Daoy (cell line): Measurements from ENCODE around the gene SYNE2. TPM values are rescaled to one million over a fixed set of nuclear protein-coding genes. Genes with fewer than 3 reads are reported as not detected.

Experiments
- DNase-seq: peaks from one replicate; pipeline ENCODE4 v3.0.0-alpha.2; 2015; ENCODE audit warnings: low read depth
- total RNA-seq: library from RNA; depleted of rRNA; stranded (reverse); fragments of >200 nt; shearing (Covaris generic); gene quantifications from 2 replicates; pipeline ENCODE4 v1.2.3, GENCODE V29; 2014

The SYNE2 gene
- total RNA-seq, 1 experiment from 2014 or later, result 24.1 TPM

DNA sequence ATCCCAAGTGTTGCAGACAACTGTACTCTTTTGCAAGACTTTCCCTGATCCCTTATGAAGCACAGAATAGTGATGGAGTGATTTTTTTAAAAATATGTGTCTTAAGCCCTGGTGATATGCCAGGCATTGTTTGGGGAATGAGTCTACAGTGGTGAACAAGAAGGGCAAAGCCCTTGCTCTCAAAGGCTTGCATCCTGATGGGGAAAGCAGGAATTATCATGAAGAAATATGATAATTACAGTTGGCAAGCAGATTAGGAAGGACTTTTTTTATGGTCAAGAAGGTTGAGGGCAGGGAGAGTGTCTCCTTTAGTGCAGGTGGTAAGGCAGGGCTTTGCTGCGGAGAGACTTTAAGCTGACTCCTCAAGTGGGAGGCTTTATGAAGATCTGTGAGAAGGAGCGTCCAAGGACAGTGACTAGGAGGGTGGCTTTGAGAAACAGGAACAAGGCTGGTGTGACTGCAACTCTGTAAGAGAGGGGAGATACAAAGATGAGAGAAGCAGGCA is 100.2 kb downstream of the SYNE2 start:
- no peak for DNase-seq

DNA sequence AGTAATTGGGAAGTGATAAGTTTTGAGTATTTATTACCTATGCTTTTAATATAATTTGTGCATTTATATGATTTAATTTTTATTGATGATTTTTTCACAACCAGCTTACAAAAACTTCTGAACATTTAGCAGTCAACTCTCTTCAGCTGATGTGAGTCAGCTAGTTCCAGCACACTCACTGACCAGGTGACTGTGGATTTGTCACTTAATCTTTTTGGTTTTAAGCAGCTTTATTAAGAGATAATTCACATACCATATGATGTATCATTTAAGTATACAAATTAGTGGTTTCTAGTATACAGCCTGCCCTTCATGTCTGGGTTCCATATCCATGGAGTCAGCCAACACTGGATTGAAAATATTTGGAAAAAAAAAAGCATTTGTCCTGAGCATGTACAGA is 103.5 kb downstream of the SYNE2 start:
- no peak for DNase-seq

DNA sequence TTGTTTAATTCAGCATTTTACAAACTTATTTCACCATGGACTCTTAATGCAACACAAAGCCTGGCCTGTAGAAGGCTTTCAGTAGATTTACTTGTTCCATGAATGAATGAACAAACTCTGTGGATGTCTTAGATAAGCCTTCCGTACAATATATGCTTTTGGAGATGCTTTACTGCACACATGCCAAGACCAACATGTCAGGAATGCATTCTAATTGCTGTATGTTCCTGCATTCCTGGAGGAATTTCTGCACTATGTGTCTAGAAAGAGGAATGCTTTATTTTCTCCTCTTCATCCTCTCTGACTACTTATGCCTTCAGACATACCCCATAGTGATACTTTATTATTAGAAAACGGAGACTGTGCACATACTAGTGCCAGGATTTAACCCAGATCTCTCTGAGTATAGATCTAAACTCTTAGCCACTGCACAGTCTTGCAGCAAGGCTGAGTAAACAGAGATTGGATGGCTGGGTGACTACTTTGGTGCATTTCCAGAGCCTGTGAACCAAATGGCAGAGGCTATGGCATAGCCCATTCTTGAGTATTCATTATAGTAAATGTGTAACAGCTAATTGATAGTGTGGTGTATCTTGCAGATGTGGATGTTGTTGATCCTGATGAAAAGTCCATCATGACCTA is 108.2 kb downstream of the SYNE2 start:
- DNase-seq, result no peak

DNA sequence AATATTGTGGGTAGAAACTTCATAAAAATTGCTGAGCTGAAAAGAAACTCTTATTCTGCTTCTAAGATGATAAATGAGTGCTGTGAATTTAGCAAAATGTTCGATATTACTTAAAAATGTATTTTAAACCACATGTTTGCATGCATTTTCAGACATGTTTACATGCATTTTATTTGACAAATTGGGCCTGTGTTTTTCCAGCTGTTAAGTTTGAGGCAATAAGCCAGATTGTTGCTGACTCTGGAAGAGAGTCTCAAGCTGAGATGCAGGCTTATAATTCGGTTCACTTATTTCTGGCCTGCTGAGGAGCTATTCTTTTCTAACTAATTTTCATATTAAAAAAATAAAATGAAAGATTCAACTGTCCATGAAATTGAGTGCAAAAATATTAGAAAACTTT is 110.1 kb downstream of the SYNE2 start:
- DNase-seq, result no peak

DNA sequence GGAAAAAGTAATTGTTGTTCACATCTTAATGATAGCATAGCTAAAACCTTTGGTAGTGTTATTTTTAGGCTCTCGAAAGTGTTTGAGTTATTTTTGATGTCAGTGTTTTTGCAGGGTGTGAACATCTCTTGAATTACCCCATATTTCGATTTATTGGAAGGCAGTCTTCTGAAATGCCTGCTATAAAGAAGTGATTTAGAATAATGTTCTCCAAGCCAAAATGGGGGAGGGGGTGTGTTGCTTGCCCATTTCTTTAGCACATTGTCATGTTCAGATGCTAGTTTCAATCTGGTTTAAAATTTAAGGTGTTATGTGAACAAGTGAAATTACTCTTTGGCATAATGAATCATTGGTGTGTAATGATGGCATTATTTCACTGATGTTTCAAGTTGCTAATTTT is 110.6 kb downstream of the SYNE2 start:
- DNase-seq, result no peak

DNA sequence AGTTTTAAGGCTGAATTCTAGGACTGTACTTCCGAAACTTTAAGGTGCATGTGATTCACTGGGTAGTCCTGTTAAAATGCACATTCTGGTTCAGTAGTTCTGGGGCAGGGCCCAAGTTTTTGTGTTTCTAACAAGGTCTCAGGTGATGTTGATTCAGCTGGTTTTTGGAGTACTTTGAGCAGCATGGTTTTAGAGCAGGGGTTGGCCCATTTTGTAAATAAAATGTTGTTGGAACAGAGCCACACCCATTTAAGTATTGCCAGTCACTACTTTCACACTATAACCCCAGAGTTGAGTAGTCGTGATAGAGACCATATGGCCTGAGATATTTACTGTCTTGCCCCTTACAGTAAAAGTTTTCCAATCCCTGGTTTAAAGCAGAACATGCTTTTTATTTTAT is 111.3 kb downstream of the SYNE2 start:
- no peak for DNase-seq

DNA sequence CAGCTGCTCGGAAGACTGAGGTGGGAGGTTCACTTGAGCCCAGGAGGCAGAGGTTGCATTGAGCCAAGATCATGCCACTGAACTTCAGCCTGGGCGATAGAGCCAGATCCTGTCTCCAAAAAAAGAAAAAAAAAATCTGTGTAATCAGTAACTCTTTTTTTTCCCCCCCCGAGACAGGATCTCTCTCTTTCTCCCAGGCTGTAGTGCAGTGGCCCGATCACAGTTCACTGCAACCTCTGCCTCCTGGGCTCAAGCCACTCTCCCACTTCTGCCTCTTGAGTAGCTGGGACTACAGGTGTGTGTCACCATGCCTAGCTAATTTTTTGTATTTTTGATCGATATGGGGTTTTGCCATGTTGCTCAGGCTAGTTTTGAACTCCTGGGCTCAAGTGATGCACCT is 113.6 kb downstream of the SYNE2 start:
- DNase-seq, result no peak

DNA sequence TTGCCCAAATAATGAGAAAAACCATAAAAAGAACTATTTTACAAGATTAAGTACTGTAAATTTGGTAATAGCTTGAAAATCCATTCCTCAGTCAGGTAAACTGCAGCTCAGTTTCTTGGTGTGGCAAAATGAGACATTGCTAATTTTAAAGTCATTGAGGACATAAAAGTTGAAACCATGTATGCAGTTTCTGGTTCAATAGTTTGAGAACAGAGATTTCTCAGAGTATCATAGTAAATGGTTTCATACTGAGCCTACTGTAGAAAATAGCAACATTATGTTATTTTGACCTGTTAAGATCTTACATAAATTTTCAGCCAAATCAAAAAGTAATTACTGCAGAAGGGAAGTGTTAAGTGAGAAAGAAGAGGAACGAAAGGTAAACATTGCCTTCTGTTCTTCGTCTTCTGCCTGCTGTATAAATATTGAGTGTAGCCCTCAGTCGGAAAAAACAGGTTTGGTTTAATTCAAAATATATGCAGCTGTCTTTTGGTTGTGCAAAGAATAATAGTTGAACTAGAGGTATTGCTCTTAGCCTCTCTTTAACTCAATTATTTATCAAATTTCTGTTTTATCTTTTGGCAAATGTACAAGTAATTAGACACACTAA is 119.6 kb downstream of the SYNE2 start:
- no peak for DNase-seq

DNA sequence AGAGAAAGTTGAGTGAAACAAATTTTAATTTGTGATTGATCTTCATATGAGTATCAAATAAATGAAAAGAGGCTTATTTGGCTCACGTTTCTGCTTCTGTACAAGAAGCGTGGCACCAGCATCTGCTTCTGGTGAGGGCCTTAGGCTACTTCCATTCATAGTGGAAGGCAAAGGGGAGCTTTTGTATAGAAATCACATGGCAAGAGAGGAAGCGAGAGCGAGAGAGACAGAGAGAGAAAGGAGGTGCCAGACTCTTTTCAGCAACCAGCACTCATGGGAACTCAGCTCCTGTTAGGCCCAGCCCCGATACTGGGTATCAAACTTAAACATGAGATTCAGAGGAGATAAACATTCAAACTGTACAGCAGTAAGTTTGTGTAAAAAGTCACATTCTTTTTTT is 121.4 kb downstream of the SYNE2 start:
- DNase-seq, result no peak

DNA sequence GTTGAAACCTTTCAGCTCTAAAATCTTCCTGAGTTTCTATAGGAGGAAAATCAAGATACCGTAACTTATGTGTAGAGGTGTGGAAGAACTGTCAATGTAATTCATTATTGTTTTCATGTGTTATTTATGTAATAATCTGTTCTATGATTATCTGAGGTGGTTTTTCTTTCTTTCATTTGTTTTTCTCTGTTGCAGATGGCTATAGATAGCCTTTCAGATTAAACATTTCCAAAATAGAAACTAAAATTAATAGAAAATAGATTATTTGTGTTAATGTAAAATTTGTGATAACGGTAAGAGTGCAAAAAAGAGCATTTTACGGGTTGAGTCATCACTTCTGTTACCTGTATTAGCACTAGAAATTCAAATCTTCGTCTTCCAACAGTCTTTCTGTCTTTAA is 128.8 kb downstream of the SYNE2 start:
- no peak for DNase-seq

DNA sequence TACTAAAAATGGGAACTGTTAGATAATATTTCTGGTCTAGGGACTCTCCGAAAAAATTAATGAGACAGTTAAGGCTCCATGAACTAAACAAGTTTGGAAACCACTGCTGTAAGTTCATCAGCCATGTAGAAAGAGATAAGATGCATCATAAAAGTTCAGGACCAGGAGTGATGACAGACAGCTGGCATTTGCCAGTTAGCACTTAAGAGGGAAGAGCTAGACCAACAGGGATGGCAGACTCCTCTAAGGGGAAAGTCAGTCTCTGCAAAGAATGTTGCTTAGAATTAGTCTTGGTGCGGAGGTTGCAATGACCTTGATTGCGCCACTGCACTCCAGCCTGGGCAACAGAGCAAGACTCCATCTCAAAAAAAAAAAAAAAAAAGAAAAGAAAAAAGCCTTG is 129.4 kb downstream of the SYNE2 start:
- no peak for DNase-seq

DNA sequence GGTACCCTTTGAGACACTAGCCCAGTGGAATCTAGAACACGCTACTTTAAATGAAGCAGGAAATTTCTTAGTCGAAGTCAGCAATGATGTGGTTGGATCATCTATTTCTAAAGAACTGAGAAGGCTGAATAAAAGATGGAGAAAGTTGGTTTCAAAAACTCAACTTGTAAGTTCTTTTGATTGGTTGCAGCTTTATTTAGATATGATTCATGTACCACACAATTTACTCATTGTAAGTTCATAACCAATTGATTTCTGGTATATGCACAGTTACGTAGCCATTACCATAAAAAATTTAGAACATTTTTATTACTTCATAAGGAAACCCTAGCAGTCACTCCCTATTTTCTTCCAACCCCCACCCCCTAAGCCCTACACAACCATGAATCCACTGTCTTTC is 129.8 kb downstream of the SYNE2 start:
- no peak for DNase-seq

DNA sequence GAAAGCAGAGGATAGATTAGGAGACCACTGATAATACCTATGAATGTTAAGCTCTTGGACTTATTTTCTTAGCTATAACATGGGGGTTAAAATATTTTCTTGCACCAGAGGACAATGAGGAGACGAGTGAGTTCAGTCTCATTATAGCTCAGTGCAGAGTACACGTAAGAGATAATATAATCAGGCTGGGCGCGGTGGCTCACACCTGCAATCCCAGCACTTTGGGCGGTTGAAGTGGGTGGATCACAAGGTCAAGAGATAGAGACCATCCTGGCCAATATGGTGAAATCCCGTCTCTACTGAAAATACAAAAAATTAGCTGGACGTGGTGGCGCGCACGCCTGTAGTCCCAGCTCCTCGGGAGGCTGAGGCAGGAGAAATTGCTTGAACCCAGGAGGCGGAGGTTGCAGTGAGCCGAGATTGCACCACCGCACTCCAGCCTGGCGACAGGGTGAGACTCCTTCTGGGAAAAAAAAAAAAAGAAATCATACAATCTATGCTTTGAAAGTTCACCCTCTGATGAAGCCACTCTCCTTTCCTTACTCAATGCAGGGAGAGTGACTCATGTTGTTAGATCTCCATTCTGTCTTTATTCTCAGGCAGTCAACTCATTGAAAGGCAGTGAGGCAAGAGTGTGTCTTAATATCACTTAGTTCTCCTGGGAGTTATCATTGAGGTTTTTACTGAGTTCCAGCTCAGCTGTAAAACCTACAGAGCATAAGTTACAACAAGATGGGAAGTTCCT is 134.2 kb downstream of the SYNE2 start:
- DNase-seq, result peak; percentile 5

DNA sequence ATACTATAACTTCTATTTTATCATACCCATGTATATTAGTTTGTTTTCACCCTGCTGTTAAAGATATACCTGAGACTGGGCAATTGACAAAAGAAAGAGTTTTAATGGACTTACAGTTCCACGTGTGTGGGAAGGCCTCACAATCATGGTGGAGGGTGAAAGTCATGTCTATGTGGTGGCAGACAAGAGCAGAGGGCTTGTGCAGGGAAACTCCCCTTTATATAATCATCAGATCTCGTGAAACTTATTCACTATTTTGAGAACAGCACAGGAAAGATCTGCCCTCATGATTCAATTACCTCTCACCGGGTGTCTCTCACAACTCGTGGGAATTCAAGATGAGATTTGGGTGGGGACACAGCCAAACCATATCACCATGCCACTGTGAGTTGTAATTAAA is 135.8 kb downstream of the SYNE2 start:
- DNase-seq, result no peak

DNA sequence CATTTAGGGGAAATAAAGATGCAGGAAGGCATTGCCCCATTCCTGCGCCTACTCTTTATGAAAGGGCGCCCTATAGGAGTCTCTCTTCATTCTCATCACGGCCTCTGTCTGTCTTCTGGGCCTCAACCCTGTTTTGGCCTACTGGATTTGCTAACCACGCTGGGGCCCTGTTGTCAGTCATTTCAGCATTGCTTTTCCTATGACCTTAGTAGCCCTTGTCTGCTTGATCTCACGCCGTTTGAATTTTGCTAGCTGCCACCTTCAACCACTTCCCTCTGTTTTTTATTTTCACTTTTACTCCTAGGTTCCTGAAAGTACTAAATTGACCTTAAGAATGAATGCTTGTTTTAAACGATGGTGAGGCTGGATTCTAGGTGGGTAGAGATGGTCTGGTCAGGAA is 139.0 kb downstream of the SYNE2 start:
- no peak for DNase-seq

DNA sequence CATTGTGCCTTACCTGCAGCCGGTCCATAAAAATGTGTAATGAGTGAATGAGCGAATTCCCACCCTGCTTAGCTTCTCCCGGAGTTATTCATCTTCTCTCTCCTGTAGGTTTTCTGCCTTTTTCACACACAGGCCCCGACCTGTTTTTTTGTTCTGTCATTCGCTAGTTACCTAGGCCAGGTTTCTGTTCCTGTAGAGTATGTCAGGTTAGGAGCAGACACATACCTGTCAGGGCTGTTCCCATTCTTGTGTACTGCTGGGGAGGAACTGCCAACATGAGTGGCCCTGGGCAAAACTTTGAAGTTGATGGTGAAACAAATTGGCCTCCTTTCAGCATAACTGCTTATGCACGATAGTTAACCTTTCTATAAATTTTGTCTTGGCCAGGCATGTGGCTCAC is 140.1 kb downstream of the SYNE2 start:
- DNase-seq, result no peak

DNA sequence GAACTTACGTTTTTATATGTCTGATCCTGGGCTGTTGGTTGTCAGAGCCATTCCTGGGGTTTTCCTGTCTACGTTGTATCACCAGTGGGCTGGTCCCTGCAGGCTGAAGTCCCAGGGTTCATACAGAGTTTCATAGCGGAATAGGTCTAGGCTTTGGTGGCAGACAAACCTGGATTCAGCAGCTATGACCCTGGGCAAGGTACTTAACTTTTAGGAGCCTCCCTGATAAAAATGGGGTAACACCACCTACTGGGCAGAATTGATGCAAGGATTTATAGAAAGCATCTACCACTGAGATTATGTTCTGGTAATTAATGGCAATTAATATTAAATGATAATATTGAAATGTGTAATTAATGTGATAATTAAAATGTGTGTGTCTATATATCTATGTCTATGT is 141.2 kb downstream of the SYNE2 start:
- no peak for DNase-seq

DNA sequence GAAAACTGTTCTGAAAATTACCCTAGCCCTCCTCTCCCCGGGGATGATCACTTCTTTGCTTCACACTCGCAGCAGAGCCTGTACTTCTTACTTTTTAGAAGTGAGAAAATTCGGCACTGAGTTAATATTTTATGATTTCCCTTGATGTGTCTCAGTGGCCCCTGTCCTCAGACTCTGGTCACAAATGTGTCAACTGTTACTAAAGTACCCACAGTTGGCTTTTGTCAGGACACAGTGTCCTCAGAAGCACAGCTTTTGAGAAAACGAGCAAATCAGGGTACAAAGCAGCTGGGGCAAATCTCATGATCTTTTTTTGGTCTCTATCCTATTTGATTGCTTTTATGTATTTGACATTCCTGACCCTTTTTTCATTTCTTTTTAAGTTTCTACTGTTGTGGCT is 142.5 kb downstream of the SYNE2 start:
- DNase-seq, result no peak

DNA sequence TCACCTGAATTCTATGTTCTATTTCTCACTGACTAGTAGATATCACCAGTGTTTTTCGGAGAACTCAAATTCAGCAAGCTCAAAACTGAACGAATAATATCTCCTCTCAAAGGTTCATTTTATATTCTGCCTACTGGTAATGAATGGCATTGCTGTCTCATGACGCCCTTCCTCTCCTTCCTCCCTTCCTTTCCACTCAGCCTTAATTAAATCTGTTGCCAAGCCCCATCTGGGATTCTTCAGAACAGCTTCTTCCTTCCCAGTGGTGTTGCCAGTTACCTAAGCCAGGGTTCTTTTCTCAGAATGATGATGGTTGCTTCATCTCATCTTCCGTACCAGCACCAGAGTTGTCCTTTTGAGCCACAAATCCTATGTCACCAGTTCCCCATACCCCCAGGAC is 143.2 kb downstream of the SYNE2 start:
- DNase-seq, result no peak

DNA sequence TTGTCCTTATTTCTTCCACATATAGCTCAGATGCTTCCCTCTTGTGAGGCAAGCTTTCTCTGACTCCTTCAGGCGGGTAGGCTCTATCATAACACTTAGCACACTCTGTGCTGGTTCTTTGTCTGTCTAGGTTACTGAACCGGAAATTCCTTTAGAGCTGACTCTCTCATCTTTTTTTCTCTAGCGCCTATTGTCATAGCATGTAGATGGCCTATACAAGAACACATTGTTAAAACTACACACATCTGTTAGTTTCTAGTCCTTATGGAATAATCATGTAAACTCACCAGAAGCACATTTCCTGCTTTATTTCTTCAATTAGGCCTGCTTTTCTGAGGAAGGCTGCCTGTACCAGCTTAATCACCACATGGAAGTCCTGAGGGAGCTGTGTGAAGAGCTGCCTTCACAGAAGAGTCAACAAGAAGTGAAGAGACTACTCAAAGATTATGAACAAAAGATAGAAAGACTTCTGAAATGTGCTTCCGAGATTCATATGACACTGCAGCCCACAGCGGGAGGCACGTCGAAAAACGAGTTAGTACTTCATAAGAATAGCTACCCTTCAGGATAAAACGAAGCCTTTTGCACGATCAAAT is 143.9 kb downstream of the SYNE2 start:
- DNase-seq, result no peak

DNA sequence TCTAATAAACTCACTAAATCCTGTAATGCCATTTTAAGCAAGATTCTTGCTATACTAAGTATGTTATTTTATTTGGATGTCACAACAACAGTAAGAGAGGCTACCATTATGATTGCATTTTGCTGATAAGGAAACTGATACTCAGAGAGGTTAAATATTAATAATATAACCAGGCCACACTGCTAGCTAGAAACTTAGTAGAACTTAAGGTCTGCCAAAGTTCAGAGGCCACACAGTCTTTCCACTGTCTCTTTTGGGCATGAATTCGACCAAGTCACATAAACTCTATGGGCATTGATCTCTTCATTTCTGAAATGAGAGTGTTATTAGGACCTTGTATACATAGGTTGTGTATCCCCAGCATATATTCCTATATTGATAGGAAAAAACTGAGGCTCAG is 147.9 kb downstream of the SYNE2 start:
- no peak for DNase-seq

DNA sequence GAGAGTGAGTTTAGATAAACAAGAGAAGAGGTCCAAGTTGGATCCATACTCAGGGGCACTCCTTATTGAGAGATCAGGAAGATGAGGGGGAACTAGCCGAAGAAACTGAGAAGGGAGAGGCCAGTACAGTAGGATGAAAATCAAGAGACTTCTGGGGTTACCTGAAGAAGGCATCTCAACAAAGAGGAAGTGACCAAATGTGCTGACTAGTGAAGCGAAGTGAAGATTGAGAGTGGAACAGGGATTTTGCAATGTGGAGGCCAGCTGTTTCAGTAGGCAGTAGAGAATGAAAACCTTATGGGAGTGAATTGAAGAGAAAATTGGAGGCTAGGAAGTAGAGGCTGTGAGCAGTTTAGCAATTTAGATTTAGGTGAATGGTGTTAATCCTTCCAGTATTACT is 153.0 kb downstream of the SYNE2 start:
- DNase-seq, result no peak

DNA sequence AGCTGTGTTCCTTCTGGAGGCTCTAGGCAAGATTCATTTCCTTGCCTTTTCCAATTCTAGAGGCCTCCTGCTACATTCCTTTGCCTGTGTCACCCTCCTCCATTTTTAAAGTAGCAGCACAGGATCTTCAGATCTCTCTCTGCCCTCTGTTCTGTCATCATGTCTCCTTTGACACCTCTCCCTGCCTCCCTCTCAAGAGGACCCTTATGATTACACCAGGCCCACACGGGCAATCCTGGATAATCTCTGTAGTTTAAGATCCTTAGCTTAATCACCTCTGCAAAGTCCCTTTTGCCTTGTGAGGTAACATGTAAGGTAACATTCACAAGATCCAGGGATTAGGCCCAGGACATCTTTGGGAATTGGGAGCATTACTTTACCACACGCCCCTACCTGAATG is 155.2 kb downstream of the SYNE2 start:
- no peak for DNase-seq
